ENCODE results near the gene CELA2B. TPM values are rescaled to one million over a fixed set of nuclear protein-coding genes. Genes with fewer than 3 reads are reported as not detected.
"Not testable (repeated sequence)": the region's sequence is repeated elsewhere in the genome, so short reads cannot be mapped to it uniquely, and the experiment has no call there.

Gene CELA2B
- polyA plus RNA-seq, 2 of the 4 experiments (the other 2 are of a cell fraction): not detected

DNA sequence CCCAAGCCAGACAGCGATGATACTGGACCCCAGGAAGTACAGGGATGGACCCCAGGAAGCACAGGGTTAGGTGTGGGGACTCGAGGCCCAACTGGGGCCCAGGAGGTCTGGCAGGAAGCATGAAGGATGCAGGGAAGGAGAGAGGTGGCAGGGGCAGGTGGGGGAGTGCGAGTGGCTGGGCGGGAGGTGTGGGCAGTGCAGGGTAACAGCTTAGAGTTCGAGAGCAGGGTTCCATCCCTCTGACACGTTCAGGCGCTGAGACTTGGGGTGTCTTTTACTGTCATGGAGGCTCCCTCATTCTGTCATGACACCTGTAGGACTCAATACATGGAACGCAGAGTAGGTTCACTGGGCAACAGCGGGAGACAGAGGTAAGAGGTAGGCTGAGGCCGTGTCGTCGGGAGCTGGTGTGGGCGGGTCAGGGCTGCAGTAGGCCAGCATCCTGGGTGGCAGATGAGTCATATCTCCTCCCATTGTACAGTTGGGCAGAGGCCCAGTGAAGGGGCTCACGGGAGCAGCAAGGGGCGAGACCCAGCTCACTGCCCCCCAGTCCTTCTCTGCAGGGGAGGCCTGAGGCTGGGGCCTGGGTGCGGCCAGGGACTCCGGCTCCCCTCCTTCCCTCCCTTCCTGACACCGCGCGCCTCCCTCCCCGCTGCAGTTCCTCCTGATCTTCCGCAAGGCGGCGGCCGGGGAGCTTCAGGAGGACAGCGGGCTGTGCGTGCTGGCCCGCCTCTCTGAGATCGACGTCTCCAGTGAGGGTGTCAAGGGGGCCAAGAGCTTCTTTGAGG, 49.2 kb upstream of the CELA2B start (continued):
- TF ChIP-seq EP300 (IDR thresholded peaks at IDR 0.05) (peak in 1 of 2 experiments; percentile 29; a peak in 1 of 5 replicates), JUNB (IDR thresholded peaks at IDR 0.05) (peak; percentile 49), ZFP36 (IDR thresholded peaks at IDR 0.05; ENCODE audit: borderline replicate concordance, partially characterized antibody) (no peak), POLR2A (IDR thresholded peaks at IDR 0.05; ENCODE audit: low read length) (no peak)
- TF ChIP-seq, protein P1, sequence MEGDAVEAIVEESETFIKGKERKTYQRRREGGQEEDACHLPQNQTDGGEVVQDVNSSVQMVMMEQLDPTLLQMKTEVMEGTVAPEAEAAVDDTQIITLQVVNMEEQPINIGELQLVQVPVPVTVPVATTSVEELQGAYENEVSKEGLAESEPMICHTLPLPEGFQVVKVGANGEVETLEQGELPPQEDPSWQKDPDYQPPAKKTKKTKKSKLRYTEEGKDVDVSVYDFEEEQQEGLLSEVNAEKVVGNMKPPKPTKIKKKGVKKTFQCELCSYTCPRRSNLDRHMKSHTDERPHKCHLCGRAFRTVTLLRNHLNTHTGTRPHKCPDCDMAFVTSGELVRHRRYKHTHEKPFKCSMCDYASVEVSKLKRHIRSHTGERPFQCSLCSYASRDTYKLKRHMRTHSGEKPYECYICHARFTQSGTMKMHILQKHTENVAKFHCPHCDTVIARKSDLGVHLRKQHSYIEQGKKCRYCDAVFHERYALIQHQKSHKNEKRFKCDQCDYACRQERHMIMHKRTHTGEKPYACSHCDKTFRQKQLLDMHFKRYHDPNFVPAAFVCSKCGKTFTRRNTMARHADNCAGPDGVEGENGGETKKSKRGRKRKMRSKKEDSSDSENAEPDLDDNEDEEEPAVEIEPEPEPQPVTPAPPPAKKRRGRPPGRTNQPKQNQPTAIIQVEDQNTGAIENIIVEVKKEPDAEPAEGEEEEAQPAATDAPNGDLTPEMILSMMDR (IDR thresholded peaks at IDR 0.05): peak; percentile 27; the same call in 2 of the 3 replicates

DNA sequence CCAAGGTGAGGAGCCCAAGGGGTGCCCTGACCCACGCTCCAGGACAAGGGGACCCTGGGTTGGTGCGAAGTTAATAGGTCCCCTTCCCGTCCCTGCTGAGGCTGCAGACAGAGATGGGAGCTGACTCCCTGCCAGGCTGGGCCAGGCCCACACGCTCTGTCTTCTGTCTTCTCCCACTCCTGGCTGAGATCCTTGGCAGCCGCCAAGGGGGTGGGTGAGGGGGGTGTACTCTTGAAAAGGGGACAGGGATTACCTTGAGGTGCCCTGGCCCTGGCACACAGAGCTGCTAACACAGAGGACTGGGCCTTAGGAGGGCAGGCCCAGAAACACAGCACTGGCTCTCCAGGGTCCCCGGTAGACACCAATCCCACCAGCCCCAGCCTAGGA, 48.6 kb upstream of the CELA2B start:
- CTCF ChIA-PET: interaction anchor here (0.7 to 9.8 kb wide), 17 partner anchors 8 to 276 kb away, joined by 3 to 150 read pairs (median 5); partner anchors contain the start of gene EFHD2
- FAIRE-seq (no peak), DNase-seq (ENCODE audit: low read depth in 1 of 2, low spot score in 1 of 2) (no peak), ATAC-seq (peak; percentile 6 to 13; a peak in 4 of 6 replicates)
- POLR2A ChIA-PET: interaction anchor here (0.6 to 1.2 kb wide), 4 partner anchors 17 to 104 kb away, joined by 5 to 7 read pairs (median 6); partner anchors contain the start of gene EFHD2
- Histone ChIP-seq H3K27ac (peak overlapping the region; percentile 97 to 98), H3K9me3 (no peaks in the 10 kb centered on the region), H3K4me3 (peak overlapping the region; percentile 26; the same call in 1 of the 3 replicates), H3K4me2 (peak overlapping the region; percentile 81), H3K4me1 (peaks cover 88% of the 10 kb centered on the region)
- WGBS (ENCODE audit: missing lambda C conversion rate): 100% methylated on average over 1 of the region's 6 CpGs
- TF ChIP-seq GATA3 (IDR thresholded peaks at IDR 0.05; ENCODE audit: borderline replicate concordance) (no peak), EP300 (IDR thresholded peaks at IDR 0.05) (no peak), HOXB5 (CRISPR knock-in tag; IDR thresholded peaks at IDR 0.05) (no peak)
- TF ChIP-seq, protein P2, sequence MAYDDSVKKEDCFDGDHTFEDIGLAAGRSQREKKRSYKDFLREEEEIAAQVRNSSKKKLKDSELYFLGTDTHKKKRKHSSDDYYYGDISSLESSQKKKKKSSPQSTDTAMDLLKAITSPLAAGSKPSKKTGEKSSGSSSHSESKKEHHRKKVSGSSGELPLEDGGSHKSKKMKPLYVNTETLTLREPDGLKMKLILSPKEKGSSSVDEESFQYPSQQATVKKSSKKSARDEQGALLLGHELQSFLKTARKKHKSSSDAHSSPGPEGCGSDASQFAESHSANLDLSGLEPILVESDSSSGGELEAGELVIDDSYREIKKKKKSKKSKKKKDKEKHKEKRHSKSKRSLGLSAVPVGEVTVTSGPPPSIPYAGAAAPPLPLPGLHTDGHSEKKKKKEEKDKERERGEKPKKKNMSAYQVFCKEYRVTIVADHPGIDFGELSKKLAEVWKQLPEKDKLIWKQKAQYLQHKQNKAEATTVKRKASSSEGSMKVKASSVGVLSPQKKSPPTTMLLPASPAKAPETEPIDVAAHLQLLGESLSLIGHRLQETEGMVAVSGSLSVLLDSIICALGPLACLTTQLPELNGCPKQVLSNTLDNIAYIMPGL (CRISPR knock-in tag; IDR thresholded peaks at IDR 0.05; ENCODE audit: borderline replicate concordance): no peak
- TF ChIP-seq, protein P3, sequence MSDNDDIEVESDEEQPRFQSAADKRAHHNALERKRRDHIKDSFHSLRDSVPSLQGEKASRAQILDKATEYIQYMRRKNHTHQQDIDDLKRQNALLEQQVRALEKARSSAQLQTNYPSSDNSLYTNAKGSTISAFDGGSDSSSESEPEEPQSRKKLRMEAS (IDR thresholded peaks at IDR 0.05): no peak

DNA sequence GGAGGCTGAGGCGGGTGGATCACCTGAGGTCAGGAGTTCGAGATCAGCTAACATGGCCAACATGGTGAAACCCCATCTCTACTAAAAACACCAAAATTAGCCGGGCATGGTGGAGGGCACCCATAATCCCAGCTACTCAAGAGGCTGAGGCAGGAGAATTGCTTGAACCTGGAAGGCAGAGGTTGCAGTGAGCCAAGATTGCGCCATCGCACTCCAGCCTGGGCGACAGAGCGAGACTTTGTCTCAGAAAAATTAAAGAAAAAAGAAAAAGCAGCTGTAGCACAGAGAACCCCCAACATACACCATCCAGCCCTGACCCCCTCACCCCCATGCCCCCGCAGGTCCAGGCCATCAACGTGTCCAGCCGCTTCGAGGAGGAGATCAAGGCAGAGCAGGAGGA, 47.7 kb upstream of the CELA2B start:
- ATAC-seq; H3K4me3 ChIP-seq; H3K9me3 ChIP-seq; DNase-seq (ENCODE audit: low read depth in 1 of 2, low spot score in 1 of 2); FAIRE-seq; POLR2A ChIA-PET: not testable (repeated sequence)
- Histone ChIP-seq H3K4me2 (peak overlapping the region; percentile 81; the same call in 2 of the 3 replicates), H3K27ac (peak overlapping the region; percentile 97 to 98), H3K4me1 (peaks cover 90% of the 10 kb centered on the region)
- peak in 1 of 2 experiments; percentile 77; a peak in 2 of 4 replicates for TF ChIP-seq CEBPB (IDR thresholded peaks at IDR 0.05)
- 87% methylated on average over 11 of the region's 11 CpGs for WGBS (ENCODE audit: missing lambda C conversion rate)
- CTCF ChIA-PET: interaction anchor here (0.7 to 9.8 kb wide), 9 partner anchors 9 to 277 kb away, joined by 3 to 150 read pairs (median 6); no protein-coding TSS in a partner anchor

DNA sequence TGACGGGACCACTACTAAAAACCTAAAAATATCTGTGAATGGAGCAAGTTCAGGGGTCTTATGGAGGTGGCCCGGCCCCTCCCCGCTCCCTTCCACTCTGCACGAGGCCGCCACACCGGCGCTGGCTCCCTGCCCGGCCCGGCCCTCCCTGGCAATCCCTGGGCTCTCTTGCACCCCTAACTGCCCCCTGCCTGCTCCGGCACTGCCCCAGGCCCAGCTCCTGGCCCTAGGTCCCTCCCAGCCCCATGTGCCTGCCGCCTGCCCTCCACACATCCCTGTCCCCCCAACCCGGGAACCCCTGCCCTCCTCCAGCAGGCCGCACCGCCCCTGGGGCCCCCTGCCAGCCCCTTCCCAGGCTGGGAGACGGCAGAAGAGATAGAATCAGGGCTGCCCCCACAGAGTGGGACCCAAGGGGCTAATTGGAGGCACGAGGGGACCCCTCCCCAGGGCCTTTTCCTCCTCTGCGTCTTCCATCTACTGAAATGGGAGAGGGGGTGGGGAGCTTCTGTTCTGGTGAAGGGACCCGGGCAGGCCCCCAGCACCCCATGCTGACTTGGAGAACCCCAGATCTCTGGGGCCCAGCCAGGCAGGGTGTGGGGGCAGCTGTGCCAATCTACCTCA, 47.0 kb upstream of the CELA2B start:
- WGBS (ENCODE audit: missing lambda C conversion rate): 85% methylated on average over 8 of the region's 18 CpGs
- FAIRE-seq: no peak
- CTCF ChIA-PET: interaction anchor here (0.7 to 9.8 kb wide), 6 partner anchors 9 to 108 kb away, joined by 3 to 150 read pairs (median 4); no protein-coding TSS in a partner anchor
- TF ChIP-seq JUN (IDR thresholded peaks at IDR 0.05): no peak
- TF ChIP-seq, protein P4, sequence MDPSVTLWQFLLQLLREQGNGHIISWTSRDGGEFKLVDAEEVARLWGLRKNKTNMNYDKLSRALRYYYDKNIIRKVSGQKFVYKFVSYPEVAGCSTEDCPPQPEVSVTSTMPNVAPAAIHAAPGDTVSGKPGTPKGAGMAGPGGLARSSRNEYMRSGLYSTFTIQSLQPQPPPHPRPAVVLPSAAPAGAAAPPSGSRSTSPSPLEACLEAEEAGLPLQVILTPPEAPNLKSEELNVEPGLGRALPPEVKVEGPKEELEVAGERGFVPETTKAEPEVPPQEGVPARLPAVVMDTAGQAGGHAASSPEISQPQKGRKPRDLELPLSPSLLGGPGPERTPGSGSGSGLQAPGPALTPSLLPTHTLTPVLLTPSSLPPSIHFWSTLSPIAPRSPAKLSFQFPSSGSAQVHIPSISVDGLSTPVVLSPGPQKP (IDR thresholded peaks at IDR 0.05; ENCODE audit: low read depth, low read length): no peak
- no peak for TF ChIP-seq HOXB5 (CRISPR knock-in tag; IDR thresholded peaks at IDR 0.05)
- no peak for TF ChIP-seq HEYL (CRISPR knock-in tag; IDR thresholded peaks at IDR 0.05)
- no peak for TF ChIP-seq CBX8 (IDR thresholded peaks at IDR 0.05)
- no peak for TF ChIP-seq FOSB (CRISPR knock-in tag; IDR thresholded peaks at IDR 0.05)
- no peak for TF ChIP-seq EHMT2 (IDR thresholded peaks at IDR 0.05; ENCODE audit: low read depth)
- TF ChIP-seq, protein P5, sequence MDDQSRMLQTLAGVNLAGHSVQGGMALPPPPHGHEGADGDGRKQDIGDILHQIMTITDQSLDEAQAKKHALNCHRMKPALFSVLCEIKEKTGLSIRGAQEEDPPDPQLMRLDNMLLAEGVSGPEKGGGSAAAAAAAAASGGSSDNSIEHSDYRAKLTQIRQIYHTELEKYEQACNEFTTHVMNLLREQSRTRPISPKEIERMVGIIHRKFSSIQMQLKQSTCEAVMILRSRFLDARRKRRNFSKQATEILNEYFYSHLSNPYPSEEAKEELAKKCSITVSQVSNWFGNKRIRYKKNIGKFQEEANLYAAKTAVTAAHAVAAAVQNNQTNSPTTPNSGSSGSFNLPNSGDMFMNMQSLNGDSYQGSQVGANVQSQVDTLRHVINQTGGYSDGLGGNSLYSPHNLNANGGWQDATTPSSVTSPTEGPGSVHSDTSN (IDR thresholded peaks at IDR 0.05): no peak
- TF ChIP-seq CEBPB (IDR thresholded peaks at IDR 0.05): no peak
- no peak for TF ChIP-seq BHLHE40 (IDR thresholded peaks at IDR 0.05; ENCODE audit: low read depth, low read length)
- no peak for TF ChIP-seq HOXA7 (CRISPR knock-in tag; IDR thresholded peaks at IDR 0.05)
- TF ChIP-seq NR3C1 (IDR thresholded peaks at IDR 0.05): no peak

More for the DNA sequence above, 47.0 kb upstream of the CELA2B start:
- no peak overlapping the region for H3K4me2 ChIP-seq
- POLR2A ChIA-PET: no interaction called here
- peak overlapping the region; percentile 97 to 98 for H3K27ac ChIP-seq
- H3K4me3 ChIP-seq: no peak overlapping the region
- no peak for DNase-seq (ENCODE audit: low read depth in 1 of 2, low spot score in 1 of 2)
- no peak for ATAC-seq
- no peaks in the 10 kb centered on the region for H3K9me3 ChIP-seq
- H3K4me1 ChIP-seq: peaks cover 88% of the 10 kb centered on the region

Measured in A549 (cell line).